Erythroblast (primary cell): ENCODE results near the gene DLGAP4.
"Not testable (repeated sequence)": the region's sequence is repeated elsewhere in the genome, so short reads cannot be mapped to it uniquely, and the experiment has no call there.

Source experiments
- DNase-seq, 2 experiments: peaks; one replicate each; lab custom pipeline; 2025; lab: John Stamatoyannopoulos, UW
- GATA1 ChIP-seq: IDR thresholded peaks from 2 replicates; pipeline ENCODE4 v1.6.1; 2011; ENCODE audit warnings: low read depth, mild to moderate bottlenecking, control low read depth, low read length, moderate library complexity
- POLR2A ChIP-seq: IDR thresholded peaks from 2 replicates; pipeline ENCODE4 v1.6.1; 2011; ENCODE audit warnings: mild to moderate bottlenecking, low read length

DLGAP4 gene

GRCh38 chr20:36549942-36550789 lies 244.0 kb downstream of the DLGAP4 start:
- no peak for DNase-seq
- TF ChIP-seq GATA1 (no peak), POLR2A (no peak)

- DNase-seq = no peak
- no peak for TF ChIP-seq GATA1
- TF ChIP-seq POLR2A = no peak
These were observed 244.7 kb downstream of the DLGAP4 start for GRCh38 chr20:36550790-36551299.

GRCh38 chr20:36555248-36555647 lies 249.1 kb downstream of the DLGAP4 start:
- TF ChIP-seq POLR2A (no peak), GATA1 (no peak)
- no peak for DNase-seq

- TF ChIP-seq POLR2A = no peak
- TF ChIP-seq GATA1 = no peak
- no peak for DNase-seq
These were observed 256.6 kb downstream of the DLGAP4 start for GRCh38 chr20:36562724-36563123.

DNA sequence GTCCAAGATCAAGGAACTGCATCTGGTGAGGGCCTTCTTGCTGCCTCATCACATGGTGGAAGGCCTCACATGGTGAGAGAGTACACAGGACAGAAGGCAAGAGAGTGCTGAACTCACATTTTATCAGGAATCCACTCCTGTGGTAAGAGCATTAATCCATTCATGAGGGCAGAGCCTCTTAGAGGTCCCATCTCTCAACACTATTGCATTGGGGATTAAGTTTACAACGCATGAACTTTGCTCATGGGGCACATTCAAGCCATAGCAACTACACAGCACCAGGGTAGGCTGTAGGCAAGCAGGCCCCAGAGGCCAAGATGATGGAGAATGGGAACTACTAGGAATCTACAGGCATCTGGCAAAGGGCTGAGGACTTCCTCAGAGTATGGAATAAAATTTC lies 257.2 kb downstream of the DLGAP4 start:
- no peak for DNase-seq
- TF ChIP-seq GATA1 (no peak), POLR2A (no peak)

- DNase-seq = not testable (repeated sequence)
These were observed 258.1 kb downstream of the DLGAP4 start for GRCh38 chr20:36564078-36564725.

GRCh38 chr20:36564726-36565121 lies 258.6 kb downstream of the DLGAP4 start:
- not testable (repeated sequence) for DNase-seq

- DNase-seq = no peak
- TF ChIP-seq POLR2A = no peak
- no peak for TF ChIP-seq GATA1
These were observed 259.4 kb downstream of the DLGAP4 start for GRCh38 chr20:36565520-36565919.

GRCh38 chr20:36569847-36570429 lies 263.8 kb downstream of the DLGAP4 start:
- TF ChIP-seq GATA1 (no peak), POLR2A (no peak)
- no peak for DNase-seq

DNA sequence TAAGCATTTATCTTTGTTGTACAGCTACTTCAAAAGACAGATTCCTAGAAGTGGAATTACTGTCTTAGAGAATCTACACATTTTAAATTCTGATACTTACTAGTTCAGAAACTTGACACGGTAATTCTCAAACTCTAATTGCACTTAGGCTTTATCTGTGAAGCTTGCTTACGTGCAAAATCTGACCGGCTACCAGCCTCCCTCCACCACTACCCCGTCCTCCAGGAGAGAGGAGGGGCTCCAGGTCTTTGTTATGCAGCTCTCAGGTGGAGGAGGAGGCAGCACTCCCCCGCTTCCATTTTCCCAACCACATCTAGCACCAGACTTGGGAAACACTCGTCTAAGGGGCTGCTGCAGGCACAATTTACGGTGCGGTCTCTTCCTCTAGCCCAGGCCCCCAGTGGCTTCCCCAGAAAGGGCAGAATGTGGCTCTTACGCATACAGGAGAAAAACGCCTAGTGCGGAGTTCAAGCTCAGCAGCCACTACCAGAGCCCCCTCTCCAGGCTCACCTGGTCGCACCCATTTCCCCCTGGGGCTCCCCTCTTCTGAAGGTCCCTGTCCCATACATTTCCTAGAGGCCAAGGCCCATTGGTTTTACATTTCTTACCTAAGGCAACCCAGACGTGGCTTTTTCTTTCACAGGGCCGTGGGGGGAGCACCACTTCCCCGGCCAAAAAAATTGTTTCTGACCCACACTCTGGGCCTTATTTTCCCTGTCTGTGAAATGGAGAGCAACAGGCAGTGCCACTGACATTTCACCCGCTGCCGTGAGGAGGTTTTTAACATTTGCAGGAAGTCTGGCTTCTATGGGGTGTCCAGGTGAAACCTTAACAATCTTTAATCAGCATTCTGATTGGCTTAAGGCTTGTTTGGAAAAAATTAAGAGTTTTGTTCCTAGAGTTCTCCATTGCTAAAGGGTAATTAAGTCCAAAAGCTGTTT lies 265.7 kb downstream of the DLGAP4 start:
- no peak for DNase-seq
- TF ChIP-seq GATA1 (no peak), POLR2A (no peak)

GRCh38 chr20:36572701-36573102 lies 266.6 kb downstream of the DLGAP4 start:
- peak; percentile 52 to 53 for DNase-seq
- no peak for TF ChIP-seq POLR2A
- TF ChIP-seq GATA1 = no peak

DNA sequence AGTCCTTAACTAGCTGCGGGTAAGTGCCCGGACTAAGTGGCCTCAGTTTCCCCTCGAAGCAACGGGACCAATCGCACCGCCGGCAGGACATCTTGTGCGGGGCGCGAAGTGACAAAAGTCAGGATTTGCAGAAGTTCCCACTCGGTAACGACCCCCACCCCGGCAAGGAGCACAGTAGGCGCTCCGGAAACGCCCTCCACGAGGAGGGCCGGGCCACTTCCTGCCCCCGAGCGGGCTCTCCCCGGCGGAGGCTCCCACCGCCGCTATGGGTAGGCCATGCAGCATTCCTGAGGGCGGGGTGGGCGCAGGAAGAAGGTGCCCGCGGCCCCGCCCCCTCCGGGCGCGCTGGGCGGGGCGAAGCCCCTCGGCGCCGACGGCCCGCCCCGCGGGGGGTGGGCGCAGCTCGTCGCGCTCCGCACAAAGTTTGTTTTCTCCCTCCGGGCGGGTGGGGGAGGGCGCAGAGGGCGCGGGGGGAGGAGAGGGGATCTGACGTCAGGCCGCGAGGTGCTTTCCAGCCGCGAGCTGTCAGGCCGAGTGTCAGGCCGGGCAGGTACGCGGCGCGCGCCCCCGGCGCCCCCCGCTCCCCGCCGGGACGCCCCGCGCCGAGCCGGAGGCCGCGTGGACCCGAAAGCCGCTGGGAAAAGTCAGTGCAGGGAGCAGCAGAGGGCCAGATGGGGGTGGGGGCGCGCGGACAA lies 267.1 kb downstream of the DLGAP4 start, which contains the start of gene TGIF2:
Gene TGIF2 (plus strand): TSS at position 495 of the 695 bp plus-strand sequence. CDS start 5,178 bp downstream, outside the sequence.
- TF ChIP-seq GATA1 (no peak), POLR2A (no peak)
- peak; percentile 70 to 74 for DNase-seq
